ENCODE results near the gene NR6A1.

Gene NR6A1

GRCh38 chr9:124771021-124771866 is at the start of gene NR6A1:
NR6A1 (minus strand) TSS chr9:124771311.
- Histone ChIP-seq H3K27me3 (ENCODE audit: control insufficient read depth, insufficient read depth, low read length) (no peaks in the 10 kb centered on the region; the same call in 1 of the 2 replicates), H3K4me1 (ENCODE audit: control insufficient read depth, insufficient read depth, low read length) (peaks cover 2% of the 10 kb centered on the region; the same call in 1 of the 2 replicates), H3K9me3 (ENCODE audit: control insufficient read depth, insufficient read depth, low read length) (no peaks in the 10 kb centered on the region), H3K27ac (ENCODE audit: low read length) (no peak within 1 kb of the TSS), H3K4me3 (ENCODE audit: low read length) (peak within 1 kb of the TSS; percentile 92), H3K36me3 (ENCODE audit: control insufficient read depth, insufficient read depth, low read length) (no peaks in the 10 kb centered on the region)
- DNase-seq (ENCODE audit: low read depth, low spot score): peak; percentile 93
- no CpG with 5 or more reads among the region's 82 CpGs for WGBS (ENCODE audit: insufficient coverage, insufficient read length)

DNA sequence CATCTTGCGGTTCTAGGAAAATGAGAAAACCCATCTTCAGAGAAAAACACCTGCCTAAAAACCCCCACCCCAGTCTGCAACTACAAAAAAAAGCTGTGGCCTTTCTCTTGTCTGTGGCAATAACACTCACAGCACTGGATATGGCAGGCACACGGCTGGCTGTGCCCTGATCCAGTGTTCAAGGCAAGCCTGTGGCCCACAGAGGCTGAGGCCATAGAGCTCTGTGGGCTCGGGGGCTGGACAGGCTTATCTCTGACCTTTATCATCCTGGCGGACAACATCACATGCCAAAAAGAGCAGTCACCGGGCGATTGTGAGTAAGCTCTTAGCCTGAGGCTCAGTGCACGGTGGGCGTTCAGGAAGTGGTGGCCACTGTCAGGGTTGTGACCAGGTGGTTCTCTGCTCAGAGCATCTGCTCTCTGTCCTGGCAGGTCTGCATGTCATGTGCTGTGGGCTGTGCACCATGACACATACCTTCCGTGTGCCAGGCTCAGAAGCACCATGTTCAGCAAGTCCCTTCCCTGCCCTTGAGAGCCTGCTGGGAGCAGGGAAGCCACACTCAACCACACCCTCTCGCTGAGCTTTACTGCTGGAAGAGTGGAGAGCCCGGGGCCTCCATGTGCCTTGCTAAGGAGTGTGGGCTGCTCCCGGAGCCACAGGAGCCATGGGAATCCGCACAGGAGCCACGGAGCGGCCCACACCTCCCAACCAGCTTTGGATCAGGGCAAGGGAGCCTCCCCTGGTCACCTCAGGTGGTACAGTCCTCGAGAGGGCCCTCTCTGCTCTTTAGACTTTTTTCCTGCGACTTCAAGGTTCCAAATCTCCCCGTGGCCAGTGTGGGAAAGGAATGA is 47.5 kb upstream of the NR6A1 start:
- Histone ChIP-seq H3K9me3 (ENCODE audit: control insufficient read depth, insufficient read depth, low read length) (no peaks in the 10 kb centered on the region), H3K27ac (ENCODE audit: low read length) (no peak overlapping the region), H3K36me3 (ENCODE audit: control insufficient read depth, insufficient read depth, low read length) (no peaks in the 10 kb centered on the region), H3K4me1 (ENCODE audit: control insufficient read depth, insufficient read depth, low read length) (no peaks in the 10 kb centered on the region), H3K4me3 (ENCODE audit: low read length) (no peak overlapping the region), H3K27me3 (ENCODE audit: control insufficient read depth, insufficient read depth, low read length) (no peaks in the 10 kb centered on the region)
- WGBS (ENCODE audit: insufficient coverage, insufficient read length): no CpG with 5 or more reads among the region's 18 CpGs
- no peak for DNase-seq (ENCODE audit: low read depth, low spot score)

DNA sequence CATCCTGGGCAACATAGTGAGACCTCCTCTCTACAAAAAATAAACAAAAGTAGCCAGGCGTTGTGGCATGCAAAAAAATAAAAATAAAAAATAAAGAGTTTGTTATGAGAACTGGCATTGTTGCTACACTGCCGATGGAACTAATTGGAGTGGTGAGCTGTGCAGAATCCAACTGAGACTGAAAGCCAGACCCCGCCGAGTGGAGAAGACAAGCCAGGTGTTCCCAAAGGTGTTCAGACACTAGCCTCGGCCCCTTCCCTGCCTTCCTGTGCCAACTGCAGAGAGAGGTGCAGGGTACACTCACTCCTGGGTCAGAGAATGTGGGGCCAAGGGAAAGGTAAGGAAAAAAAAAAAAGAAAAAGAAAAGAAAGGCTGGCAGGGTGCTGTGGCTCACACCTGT is 44.5 kb upstream of the NR6A1 start:
- Histone ChIP-seq H3K4me3 (ENCODE audit: low read length) (no peak overlapping the region), H3K27ac (ENCODE audit: low read length) (no peak overlapping the region), H3K9me3 (ENCODE audit: control insufficient read depth, insufficient read depth, low read length) (no peaks in the 10 kb centered on the region), H3K4me1 (ENCODE audit: control insufficient read depth, insufficient read depth, low read length) (peaks cover 9% of the 10 kb centered on the region; the same call in 1 of the 2 replicates), H3K36me3 (ENCODE audit: control insufficient read depth, insufficient read depth, low read length) (no peaks in the 10 kb centered on the region), H3K27me3 (ENCODE audit: control insufficient read depth, insufficient read depth, low read length) (no peaks in the 10 kb centered on the region)
- WGBS (ENCODE audit: insufficient coverage, insufficient read length): no CpG with 5 or more reads among the region's 5 CpGs
- no peak for DNase-seq (ENCODE audit: low read depth, low spot score)

DNA sequence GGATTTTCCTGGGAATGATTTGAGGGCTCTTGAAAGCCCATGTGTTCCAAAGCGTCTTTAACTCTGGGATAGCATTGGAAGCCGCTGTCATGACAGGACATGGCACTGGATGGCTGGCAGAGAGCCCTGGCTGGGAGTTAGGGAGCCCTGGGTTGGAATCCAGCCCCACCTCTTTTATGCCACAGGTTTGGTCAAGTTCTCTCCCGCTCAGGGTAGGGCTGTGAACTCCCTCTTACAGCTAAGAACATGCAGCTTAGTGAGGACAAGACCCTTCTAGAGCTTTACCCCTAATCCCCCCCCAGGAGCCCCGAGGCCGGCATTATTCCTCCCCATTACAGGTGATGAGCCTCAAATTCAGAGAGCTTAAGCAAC is 43.0 kb upstream of the NR6A1 start:
- Histone ChIP-seq H3K9me3 (ENCODE audit: control insufficient read depth, insufficient read depth, low read length) (no peaks in the 10 kb centered on the region), H3K36me3 (ENCODE audit: control insufficient read depth, insufficient read depth, low read length) (0 out of 2 replicates have a peak, but pooled peaks cover 2% of the 10 kb centered on the region), H3K27me3 (ENCODE audit: control insufficient read depth, insufficient read depth, low read length) (no peaks in the 10 kb centered on the region), H3K4me3 (ENCODE audit: low read length) (no peak overlapping the region), H3K4me1 (ENCODE audit: control insufficient read depth, insufficient read depth, low read length) (peaks cover 11% of the 10 kb centered on the region; the same call in 1 of the 2 replicates), H3K27ac (ENCODE audit: low read length) (no peak overlapping the region)
- DNase-seq (ENCODE audit: low read depth, low spot score): no peak
- no CpG with 5 or more reads among the region's 5 CpGs for WGBS (ENCODE audit: insufficient coverage, insufficient read length)

- Histone ChIP-seq H3K27me3 (ENCODE audit: control insufficient read depth, insufficient read depth, low read length) (no peaks in the 10 kb centered on the region), H3K4me3 (ENCODE audit: low read length) (no peak overlapping the region), H3K4me1 (ENCODE audit: control insufficient read depth, insufficient read depth, low read length) (peaks cover 11% of the 10 kb centered on the region; the same call in 1 of the 2 replicates), H3K9me3 (ENCODE audit: control insufficient read depth, insufficient read depth, low read length) (no peaks in the 10 kb centered on the region), H3K36me3 (ENCODE audit: control insufficient read depth, insufficient read depth, low read length) (0 out of 2 replicates have a peak, but pooled peaks cover 2% of the 10 kb centered on the region), H3K27ac (ENCODE audit: low read length) (no peak overlapping the region)
- no peak for DNase-seq (ENCODE audit: low read depth, low spot score)
- WGBS (ENCODE audit: insufficient coverage, insufficient read length): no CpG with 5 or more reads among the region's 11 CpGs
Observed at GRCh38 chr9:124813501-124814163, 42.5 kb upstream of the NR6A1 start.

- H3K9me3 ChIP-seq (ENCODE audit: control insufficient read depth, insufficient read depth, low read length): no peaks in the 10 kb centered on the region
- no peak overlapping the region for H3K27ac ChIP-seq (ENCODE audit: low read length)
- no CpG with 5 or more reads among the region's 7 CpGs for WGBS (ENCODE audit: insufficient coverage, insufficient read length)
Observed at GRCh38 chr9:124813041-124813440, 41.9 kb upstream of the NR6A1 start.

DNA sequence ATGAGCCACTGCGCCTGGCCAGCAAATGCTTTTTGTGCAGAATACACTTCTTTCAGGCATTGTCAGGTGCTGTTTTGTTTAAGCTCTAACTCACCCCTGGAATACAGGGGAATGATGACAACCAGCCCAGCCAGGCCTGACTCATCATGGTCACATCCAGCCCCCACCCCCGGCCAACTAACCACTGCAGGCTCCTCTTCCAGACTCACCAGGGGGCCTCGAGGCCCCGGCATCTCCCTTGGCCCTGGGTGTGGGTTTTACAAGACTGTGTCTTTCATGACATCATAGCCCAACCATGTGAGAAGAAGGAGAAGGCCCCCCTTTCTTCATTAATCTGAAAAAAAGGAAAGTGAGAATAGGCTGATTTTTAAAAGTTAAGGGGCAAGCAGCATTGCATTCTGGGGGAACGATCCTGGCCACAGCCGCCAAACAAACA is 41.3 kb upstream of the NR6A1 start:
- Histone ChIP-seq H3K27ac (ENCODE audit: low read length) (no peak overlapping the region), H3K36me3 (ENCODE audit: control insufficient read depth, insufficient read depth, low read length) (0 out of 2 replicates have a peak, but pooled peaks cover 2% of the 10 kb centered on the region), H3K27me3 (ENCODE audit: control insufficient read depth, insufficient read depth, low read length) (no peaks in the 10 kb centered on the region), H3K4me1 (ENCODE audit: control insufficient read depth, insufficient read depth, low read length) (peaks cover 11% of the 10 kb centered on the region), H3K4me3 (ENCODE audit: low read length) (no peak overlapping the region), H3K9me3 (ENCODE audit: control insufficient read depth, insufficient read depth, low read length) (no peaks in the 10 kb centered on the region)
- no peak for DNase-seq (ENCODE audit: low read depth, low spot score)
- WGBS (ENCODE audit: insufficient coverage, insufficient read length): no CpG with 5 or more reads among the region's 6 CpGs

More at GRCh38 chr9:124813041-124813440, 41.9 kb upstream of the NR6A1 start:
- H3K27me3 ChIP-seq (ENCODE audit: control insufficient read depth, insufficient read depth, low read length): no peaks in the 10 kb centered on the region
- H3K4me3 ChIP-seq (ENCODE audit: low read length): no peak overlapping the region
- H3K36me3 ChIP-seq (ENCODE audit: control insufficient read depth, insufficient read depth, low read length): 0 out of 2 replicates have a peak, but pooled peaks cover 2% of the 10 kb centered on the region
- DNase-seq (ENCODE audit: low read depth, low spot score): no peak
- H3K4me1 ChIP-seq (ENCODE audit: control insufficient read depth, insufficient read depth, low read length): peaks cover 11% of the 10 kb centered on the region; the same call in 1 of the 2 replicates

DNA sequence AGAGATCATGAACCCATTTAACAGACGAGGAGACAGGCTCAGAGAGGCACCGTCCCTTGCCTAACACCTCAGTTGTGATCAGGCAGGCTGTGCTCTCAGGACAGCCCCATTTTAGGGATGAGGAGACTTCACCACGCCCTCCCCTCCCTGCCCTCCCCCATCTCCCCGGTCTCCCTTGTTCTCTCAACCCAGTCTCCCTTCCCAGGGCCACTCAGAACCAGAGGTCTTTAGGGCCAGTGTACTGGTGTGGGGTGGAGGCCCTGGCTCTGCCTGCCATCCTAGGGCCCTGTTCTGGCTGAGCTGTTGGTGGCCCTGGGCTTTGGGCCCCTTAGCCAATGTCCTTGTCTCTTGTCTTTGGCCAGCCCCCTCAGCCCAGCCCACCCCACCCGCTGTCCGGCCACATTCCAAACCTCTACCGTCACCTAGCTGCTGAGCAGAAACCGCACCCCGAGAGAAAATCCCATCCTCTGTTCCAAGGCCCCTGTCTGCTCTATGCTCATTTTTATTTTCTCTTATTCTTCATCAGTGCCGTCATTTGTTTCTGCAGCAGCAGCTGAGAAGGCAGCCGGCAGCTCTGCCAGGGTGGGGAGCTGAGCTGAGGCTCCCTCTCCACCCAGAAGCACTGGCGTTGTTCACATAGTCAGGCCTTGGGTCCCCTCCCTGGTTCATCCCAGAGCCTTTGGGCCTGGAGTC is 39.7 kb upstream of the NR6A1 start:
- peaks cover 11% of the 10 kb centered on the region for H3K4me1 ChIP-seq (ENCODE audit: control insufficient read depth, insufficient read depth, low read length)
- peak; percentile 78 for DNase-seq (ENCODE audit: low read depth, low spot score)
- no peak overlapping the region for H3K4me3 ChIP-seq (ENCODE audit: low read length)
- H3K9me3 ChIP-seq (ENCODE audit: control insufficient read depth, insufficient read depth, low read length): no peaks in the 10 kb centered on the region
- H3K36me3 ChIP-seq (ENCODE audit: control insufficient read depth, insufficient read depth, low read length): 0 out of 2 replicates have a peak, but pooled peaks cover 2% of the 10 kb centered on the region
- H3K27me3 ChIP-seq (ENCODE audit: control insufficient read depth, insufficient read depth, low read length): no peaks in the 10 kb centered on the region
- WGBS (ENCODE audit: insufficient coverage, insufficient read length): no CpG with 5 or more reads among the region's 12 CpGs
- no peak overlapping the region for H3K27ac ChIP-seq (ENCODE audit: low read length)

- peaks cover 11% of the 10 kb centered on the region for H3K4me1 ChIP-seq (ENCODE audit: control insufficient read depth, insufficient read depth, low read length)
- no CpG with 5 or more reads among the region's 60 CpGs for WGBS (ENCODE audit: insufficient coverage, insufficient read length)
- no peaks in the 10 kb centered on the region for H3K27me3 ChIP-seq (ENCODE audit: control insufficient read depth, insufficient read depth, low read length)
- no peaks in the 10 kb centered on the region for H3K9me3 ChIP-seq (ENCODE audit: control insufficient read depth, insufficient read depth, low read length)
- no peak overlapping the region for H3K4me3 ChIP-seq (ENCODE audit: low read length)
- DNase-seq (ENCODE audit: low read depth, low spot score): no peak
- H3K36me3 ChIP-seq (ENCODE audit: control insufficient read depth, insufficient read depth, low read length): 0 out of 2 replicates have a peak, but pooled peaks cover 2% of the 10 kb centered on the region
- no peak overlapping the region for H3K27ac ChIP-seq (ENCODE audit: low read length)
Observed at GRCh38 chr9:124809741-124810500, 38.8 kb upstream of the NR6A1 start.

Data from iPS DF 6.9 (cell line).